Endometrial microvascular endothelial cells (primary cell): ENCODE results near the gene KRTAP4-4. TPM values are rescaled to one million over a fixed set of nuclear protein-coding genes. Genes with fewer than 3 reads are reported as not detected.
"Not testable (repeated sequence)": the region's sequence is repeated elsewhere in the genome, so short reads cannot be mapped to it uniquely, and the experiment has no call there.

Experiments used
- in situ Hi-C: cut with HindIII; loops from 2 replicates; pipeline ENCODE4 v1.10.0; 2017; ENCODE audit warnings: low sequenced_read_pairs, low pct_unique_long_range_greater_than_20kb; ENCODE audit errors: inconsistent ontology term
- total RNA-seq: library from RNA; depleted of rRNA; stranded (reverse); fragments of >200 nt; gene quantifications from one replicate; pipeline ENCODE4 v1.2.3, GENCODE V29; 2015; ENCODE audit errors: inconsistent ontology term

KRTAP4-4 gene
- total RNA-seq, 1 donor from 2014 or later: not detected

GRCh38 chr17:41150026-41150425 lies 10.5 kb downstream of the KRTAP4-4 start:
- in situ Hi-C loops: no loop called here

DNA sequence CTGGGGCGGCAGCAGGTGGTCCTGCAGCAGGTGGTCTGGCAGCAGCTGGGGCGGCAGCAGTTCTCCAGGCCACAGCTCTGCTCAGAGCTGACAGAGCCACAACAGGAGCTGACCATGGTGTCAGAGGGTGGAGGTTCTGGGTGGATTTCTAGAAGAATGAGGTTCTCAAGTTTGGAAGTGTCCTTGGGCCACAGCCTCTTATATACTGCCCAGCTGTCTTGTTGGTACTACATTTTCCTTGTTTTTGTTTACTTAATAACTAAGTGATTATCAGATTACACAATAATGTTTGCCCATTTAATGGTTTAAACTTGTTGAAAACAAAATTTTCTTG lies 10.9 kb downstream of the KRTAP4-4 start, which contains the start of gene KRTAP4-5:
Gene KRTAP4-5, minus strand, starts transcription at position 174 of the 334 bp plus-strand sequence. Its CDS starts 58 bp downstream, at position 116.
- in situ Hi-C loops: no loop called here

GRCh38 chr17:41148971-41149651 lies 11.4 kb downstream of the KRTAP4-4 start:
- in situ Hi-C loops: not testable (repeated sequence)

DNA sequence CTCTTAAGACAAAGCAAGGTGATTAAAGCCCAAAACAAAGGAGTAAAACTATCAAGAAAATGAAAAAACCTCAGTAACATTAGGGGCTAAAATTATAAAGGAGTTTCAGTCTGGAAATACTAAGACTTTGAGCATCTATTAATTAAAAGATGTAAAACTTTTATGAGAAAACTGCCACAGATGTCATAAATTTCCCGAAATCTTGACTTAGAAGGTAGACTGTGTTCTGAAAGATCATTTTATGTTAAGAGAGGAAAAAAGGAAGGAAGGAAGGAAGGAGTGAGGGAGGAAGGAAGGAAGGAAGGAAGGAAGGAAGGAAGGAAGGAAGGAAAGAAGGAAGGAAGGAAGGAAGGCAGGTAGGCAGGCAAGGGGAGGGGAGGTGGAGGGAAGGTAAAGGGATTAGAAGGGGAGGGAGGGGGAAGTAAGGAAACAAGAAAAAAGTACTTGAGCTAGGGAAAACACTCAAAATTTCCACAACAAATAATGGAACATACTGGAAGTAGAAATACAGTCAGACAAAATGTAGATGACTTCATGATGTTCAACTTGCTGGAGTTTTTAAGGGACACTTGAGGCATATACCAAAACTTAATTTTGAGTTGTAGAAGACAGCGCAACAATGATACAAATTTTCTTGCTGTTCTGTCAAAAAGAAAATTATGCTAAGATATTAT lies 12.9 kb downstream of the KRTAP4-4 start:
- in situ Hi-C loops: no loop called here

DNA sequence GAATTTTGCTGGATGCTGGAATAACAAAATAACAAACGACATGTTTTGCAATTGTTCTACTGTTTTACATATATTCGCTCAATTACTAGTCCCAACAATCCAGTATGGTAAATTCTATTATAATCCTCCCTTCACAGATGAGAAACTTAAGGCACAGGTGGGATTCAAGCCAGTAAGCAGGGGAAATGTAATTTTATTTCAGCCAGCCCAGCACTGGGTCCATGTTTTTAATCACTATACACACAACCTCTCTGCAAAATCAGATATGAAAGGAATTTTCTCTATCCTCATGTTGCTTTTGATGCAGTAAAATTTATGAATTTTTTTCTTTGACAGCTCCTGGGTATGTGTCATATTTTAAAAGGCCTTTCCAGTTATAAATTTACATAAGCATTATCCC lies 15.3 kb downstream of the KRTAP4-4 start:
- in situ Hi-C loops: no loop called here

GRCh38 chr17:41144846-41145245 lies 15.7 kb downstream of the KRTAP4-4 start:
- in situ Hi-C loops: no loop called here

DNA sequence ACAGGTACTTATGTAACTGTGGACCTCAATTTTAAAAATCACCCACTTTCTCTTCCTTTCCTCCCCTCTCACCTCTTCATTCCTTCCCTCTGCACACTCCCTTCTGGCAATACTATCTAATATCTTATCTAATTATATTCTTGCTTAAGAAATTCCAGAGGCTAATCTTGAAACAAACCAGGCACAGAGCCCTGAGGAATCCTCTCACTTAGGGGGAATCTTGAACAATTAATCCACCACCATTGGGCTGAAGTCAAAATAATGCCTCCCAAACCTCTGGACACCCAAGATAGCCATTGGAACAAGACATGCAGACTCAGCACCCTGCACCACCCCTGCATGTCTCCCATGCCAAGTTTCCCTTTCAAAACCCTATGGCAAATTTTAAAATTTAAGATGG lies 19.2 kb downstream of the KRTAP4-4 start:
- in situ Hi-C loops: no loop called here

DNA sequence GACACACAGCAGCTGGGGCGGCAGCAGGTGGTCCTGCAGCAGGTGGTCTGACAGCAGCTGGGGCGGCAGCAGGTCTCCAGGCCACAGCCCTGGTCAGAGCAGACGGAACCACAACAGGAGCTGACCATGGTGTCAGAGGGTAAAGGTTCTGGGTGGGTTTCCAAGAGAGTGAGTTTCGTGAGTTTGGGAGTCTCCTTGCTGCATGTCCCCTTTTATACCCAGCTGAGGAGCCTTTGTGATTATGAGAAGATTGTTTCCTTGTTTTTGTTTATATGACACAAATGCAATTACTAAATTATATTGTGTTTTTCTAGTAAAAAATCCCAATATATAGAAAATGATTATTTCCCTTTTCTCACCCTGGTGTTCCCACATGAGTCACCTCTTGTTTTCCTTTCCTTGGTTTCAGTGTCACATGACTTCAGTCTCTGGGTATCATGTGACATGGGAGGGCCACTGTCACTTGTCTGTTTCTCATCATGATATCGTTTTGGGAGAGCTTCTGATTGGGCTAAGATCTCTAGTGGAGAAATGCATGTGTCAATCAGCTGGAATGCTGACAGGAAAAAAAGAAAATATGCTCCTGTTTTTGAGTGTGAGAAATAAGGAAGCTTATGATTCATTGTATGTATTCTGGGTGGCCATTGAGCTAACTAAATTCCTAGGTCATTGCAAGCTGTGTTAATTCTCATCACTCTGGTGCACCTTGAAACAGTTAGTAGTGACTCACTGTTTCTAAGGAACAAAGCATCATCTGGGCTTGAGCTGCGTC lies 20.0 kb downstream of the KRTAP4-4 start, which contains the start of gene KRTAP4-6:
Gene KRTAP4-6, minus strand, starts transcription at position 185 of the 772 bp plus-strand sequence. Its CDS starts 57 bp downstream, at position 128.
- in situ Hi-C loops: no loop called here

- in situ Hi-C loops: not testable (repeated sequence)
Observed at GRCh38 chr17:41139865-41140264, 20.7 kb downstream of the KRTAP4-4 start.

DNA sequence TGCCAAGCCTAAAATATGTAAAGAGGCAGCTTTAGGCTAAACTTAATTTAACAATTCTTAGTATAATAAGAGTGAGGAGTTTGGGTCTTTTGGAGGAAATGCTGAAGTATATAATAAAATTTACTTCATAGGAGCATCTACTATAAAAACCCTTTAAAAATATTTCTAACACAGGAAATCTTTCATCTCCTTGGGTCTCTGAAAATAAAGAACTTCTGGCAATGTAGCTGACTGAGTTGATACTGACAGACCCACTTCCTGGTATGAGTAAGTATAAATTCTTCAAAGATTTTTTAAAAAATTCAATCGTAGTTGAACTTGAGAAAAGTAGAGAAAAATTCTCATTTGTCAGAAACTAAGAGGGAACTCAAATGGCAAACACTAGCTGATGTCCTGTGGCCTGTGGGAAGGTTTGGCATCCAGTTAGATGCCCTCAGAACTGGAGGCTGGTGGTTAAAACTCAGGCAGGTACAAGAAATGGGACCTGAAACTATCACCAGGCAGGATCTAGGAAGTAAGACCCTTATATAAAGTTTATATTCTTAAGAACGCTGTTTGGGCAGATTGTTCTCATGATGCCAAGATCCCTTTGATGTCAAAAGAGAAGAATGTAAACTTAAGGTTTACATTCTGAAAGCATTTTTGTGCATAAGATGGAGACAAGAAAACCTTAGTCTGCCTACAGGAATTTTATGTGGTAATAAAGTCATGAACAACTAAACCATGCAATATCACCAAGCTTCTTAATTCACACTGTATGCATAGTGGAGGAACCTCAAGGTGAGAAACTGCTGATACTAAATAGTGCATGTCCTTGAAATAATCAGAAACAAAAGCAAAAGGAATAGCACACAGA lies 26.4 kb downstream of the KRTAP4-4 start:
- in situ Hi-C loops: no loop called here

GRCh38 chr17:41131979-41132378 lies 28.6 kb downstream of the KRTAP4-4 start:
- in situ Hi-C loops: no loop called here

GRCh38 chr17:41127371-41127770 lies 33.2 kb downstream of the KRTAP4-4 start:
- in situ Hi-C loops: no loop called here

- in situ Hi-C loops: no loop called here
Observed at GRCh38 chr17:41126412-41126811, 34.1 kb downstream of the KRTAP4-4 start.

DNA sequence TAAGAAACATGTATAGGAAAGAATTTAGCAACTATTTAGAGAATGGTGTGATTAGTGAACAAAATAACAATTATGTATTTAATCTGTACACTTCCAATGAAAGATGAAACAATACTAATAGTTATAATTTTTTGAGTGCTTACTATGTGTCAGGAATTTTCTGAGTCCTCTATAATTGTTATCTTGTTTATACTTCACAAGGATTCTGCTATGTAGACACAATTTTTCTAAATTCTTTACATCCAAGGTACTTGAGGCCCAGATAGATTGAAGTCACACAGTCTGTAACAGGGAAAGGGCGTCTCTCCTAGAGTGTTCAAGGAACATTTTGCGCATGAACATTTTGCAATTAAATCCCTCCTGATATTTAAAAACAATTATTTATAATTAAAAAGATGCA lies 35.5 kb downstream of the KRTAP4-4 start:
- in situ Hi-C loops: no loop called here

DNA sequence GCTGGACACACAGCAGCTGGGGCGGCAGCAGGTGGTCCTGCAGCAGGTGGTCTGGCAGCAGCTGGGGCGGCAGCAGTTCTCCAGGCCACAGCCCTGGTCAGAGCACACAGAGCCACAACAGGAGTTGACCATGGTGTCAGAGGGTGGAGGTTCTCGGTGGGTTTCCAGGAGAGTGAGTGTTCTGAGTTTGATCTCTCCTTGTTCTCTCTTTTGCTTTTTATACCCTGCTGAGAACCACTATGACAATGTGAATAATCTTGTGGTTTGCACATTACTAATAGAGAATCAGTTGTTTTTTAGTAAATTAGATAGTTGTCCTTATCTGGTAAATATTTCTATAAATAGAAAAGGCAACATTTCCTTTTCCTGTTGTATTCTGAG lies 36.6 kb downstream of the KRTAP4-4 start, which contains the start of gene KRTAP4-12:
Gene KRTAP4-12, minus strand, starts transcription at position 192 of the 381 bp plus-strand sequence. Its CDS starts 60 bp downstream, at position 132.
- in situ Hi-C loops: not testable (repeated sequence)

DNA sequence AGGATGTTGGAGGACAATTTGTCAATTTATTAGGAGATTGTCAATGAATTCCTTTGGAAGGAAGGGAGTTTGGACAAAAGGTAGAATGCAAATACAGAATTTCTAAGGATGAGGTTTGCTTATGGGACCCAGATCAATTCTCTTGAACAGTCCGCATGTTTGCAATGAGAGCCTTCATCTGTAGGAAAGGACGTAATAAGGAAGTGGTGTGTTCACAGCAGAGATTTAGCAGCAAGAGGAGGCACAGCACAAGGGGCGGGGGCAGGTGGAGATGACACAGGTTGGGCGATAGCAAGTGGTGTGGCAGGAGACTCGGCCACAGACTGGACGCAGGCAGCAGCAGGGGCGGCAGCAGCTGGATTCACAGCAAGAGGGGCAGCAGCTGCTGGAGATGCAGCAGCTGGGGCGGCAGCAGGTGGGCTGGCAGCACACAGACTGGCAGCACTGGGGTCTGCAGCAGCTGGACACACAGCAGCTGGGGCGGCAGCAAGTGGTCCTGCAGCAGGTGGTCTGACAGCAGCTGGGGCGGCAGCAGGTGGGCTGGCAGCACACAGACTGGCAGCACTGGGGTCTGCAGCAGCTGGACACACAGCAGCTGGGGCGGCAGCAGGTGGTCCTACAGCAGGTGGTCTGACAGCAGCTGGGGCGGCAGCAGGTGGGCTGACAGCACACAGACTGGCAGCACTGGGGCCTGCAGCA lies 37.1 kb downstream of the KRTAP4-4 start:
- in situ Hi-C loops: not testable (repeated sequence)

DNA sequence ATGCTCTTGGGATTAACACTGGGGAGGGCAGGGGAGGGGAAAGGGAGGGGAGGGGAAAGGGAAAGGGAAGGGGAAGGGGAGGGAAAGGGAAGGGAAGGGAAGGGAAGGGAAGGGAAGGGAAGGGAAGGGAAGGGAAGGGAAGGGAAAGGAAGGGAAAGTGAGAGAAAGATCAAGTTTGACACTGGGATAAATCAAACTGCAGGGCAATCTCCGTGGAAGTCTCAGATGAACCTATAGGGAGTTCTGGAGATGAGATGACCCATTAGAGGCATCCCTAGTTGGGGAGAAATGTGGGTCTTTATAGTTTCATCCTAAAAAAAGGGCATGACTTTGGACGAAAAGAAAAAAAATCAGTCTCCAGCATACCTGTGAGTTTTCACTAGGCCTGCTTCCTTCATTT lies 38.8 kb downstream of the KRTAP4-4 start:
- in situ Hi-C loops: no loop called here
